GM12874 (cell line): ENCODE measurements around the gene ULBP2.

Experiments used
- CTCF ChIP-seq: IDR thresholded peaks from 2 replicates; pipeline ENCODE4 v1.5.1; 2011; ENCODE audit warnings: low read depth, mild to moderate bottlenecking, control low read depth, low read length, moderate library complexity; ENCODE audit not compliant: insufficient read depth

ULBP2 gene

GRCh38 chr6:149950423-149950822 lies 8.6 kb downstream of the ULBP2 start:
- TF ChIP-seq CTCF, result no peak

DNA sequence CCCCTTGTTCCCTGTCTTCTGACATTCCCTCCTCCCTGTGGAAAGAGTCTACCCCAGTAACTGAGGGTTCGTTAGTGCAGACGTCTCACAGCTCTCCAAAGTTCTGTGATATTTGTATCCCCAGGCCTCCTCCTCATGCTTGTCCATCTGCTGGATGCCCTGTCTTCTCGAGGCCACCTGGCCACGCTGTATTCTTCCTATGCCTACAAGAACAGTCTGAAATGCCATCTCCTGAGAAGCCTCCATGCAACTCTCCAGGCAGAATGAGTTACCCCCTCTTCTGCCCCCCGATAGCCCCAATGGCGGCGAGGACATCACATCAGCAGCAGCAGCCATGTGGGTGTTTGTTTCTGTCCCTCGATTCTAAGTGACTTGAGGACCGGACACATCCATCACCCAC lies 9.3 kb downstream of the ULBP2 start:
- no peak for TF ChIP-seq CTCF

- TF ChIP-seq CTCF, result no peak
These were observed 9.8 kb downstream of the ULBP2 start for GRCh38 chr6:149951626-149952025.

GRCh38 chr6:149960488-149960887 lies 18.7 kb downstream of the ULBP2 start:
- no peak for TF ChIP-seq CTCF

GRCh38 chr6:149961728-149962425 lies 20.1 kb downstream of the ULBP2 start:
- peak; percentile 20; the same call in 1 of the 2 replicates for TF ChIP-seq CTCF

GRCh38 chr6:149962461-149963211 lies 20.8 kb downstream of the ULBP2 start:
- no peak for TF ChIP-seq CTCF

GRCh38 chr6:149963212-149963461 lies 21.3 kb downstream of the ULBP2 start:
- no peak for TF ChIP-seq CTCF
